NCI-H1092 (cell line): ENCODE results near the gene MYMX.

Experiments used
- DNase-seq: peaks from one replicate; lab custom pipeline; 2025; lab: John Stamatoyannopoulos, UW

Gene MYMX

GRCh38 chr6:44250718-44251123 is 34.0 kb downstream of the MYMX start:
- no peak for DNase-seq

- no peak for DNase-seq
Measured at GRCh38 chr6:44251576-44252524, 35.1 kb downstream of the MYMX start.

GRCh38 chr6:44253307-44254101 is 36.8 kb downstream of the MYMX start:
- DNase-seq: no peak

- DNase-seq: no peak
Measured at GRCh38 chr6:44254191-44255104, 37.7 kb downstream of the MYMX start.

- no peak for DNase-seq
Measured at GRCh38 chr6:44255105-44255808, 38.5 kb downstream of the MYMX start.

GRCh38 chr6:44255871-44256774 is 39.4 kb downstream of the MYMX start:
- no peak for DNase-seq

- no peak for DNase-seq
Measured at GRCh38 chr6:44256775-44257024, 40.0 kb downstream of the MYMX start.

GRCh38 chr6:44257025-44257752 is 40.5 kb downstream of the MYMX start, which contains the start of gene SLC35B2:
Gene SLC35B2, minus strand, starts transcription at chr6:44257528. Its CDS starts 118 bp downstream, at chr6:44257410.
- DNase-seq: peak; percentile 82

GRCh38 chr6:44257753-44258324 is 41.1 kb downstream of the MYMX start:
- no peak for DNase-seq

- DNase-seq: no peak
Measured at GRCh38 chr6:44258325-44258863, 41.7 kb downstream of the MYMX start.

- no peak for DNase-seq
Measured at GRCh38 chr6:44258921-44259320, 42.2 kb downstream of the MYMX start.

- DNase-seq: no peak
Measured at GRCh38 chr6:44260011-44260410, 43.3 kb downstream of the MYMX start.

- DNase-seq: no peak
Measured at GRCh38 chr6:44260451-44261297, 43.9 kb downstream of the MYMX start.

- DNase-seq: no peak
Measured at GRCh38 chr6:44261581-44261980, 44.9 kb downstream of the MYMX start.

GRCh38 chr6:44262467-44263353 is 46.0 kb downstream of the MYMX start:
- DNase-seq: no peak

- DNase-seq: no peak
Measured at GRCh38 chr6:44263354-44264100, 46.8 kb downstream of the MYMX start.
